ENCODE data around the gene FAM20C. TPM values are rescaled to one million over a fixed set of nuclear protein-coding genes. Genes with fewer than 3 reads are reported as not detected.

FAM20C gene
- total RNA-seq, 1 experiment from 2014 or later: 34.0 TPM

- no peak overlapping the region for H3K4me3 ChIP-seq (ENCODE audit: low read depth, low read length)
- Mint-ChIP-seq H3K36me3 (ENCODE audit: insufficient read depth, unreplicated experiment) (peaks cover 23% of the 10 kb centered on the region), H3K4me1 (ENCODE audit: low read depth, unreplicated experiment) (no peaks in the 10 kb centered on the region), H3K27ac (ENCODE audit: unreplicated experiment) (no peak overlapping the region), H3K4me3 (ENCODE audit: unreplicated experiment) (no peak overlapping the region), H3K9me3 (ENCODE audit: unreplicated experiment) (no peaks in the 10 kb centered on the region), H3K27me3 (ENCODE audit: insufficient read depth, unreplicated experiment) (no peaks in the 10 kb centered on the region)
- no peak for DNase-seq
- no peaks in the 10 kb centered on the region for H3K27me3 ChIP-seq (replicated peaks; ENCODE audit: control insufficient read depth, insufficient read depth, low read length)
- H3K4me1 ChIP-seq: no peaks in the 10 kb centered on the region
- TF ChIP-seq CTCF (IDR thresholded peaks at IDR 0.05; ENCODE audit: insufficient read depth in 1 of 2, low read depth in 1 of 2, low read length in 1 of 2, severe bottlenecking in 1 of 2, unreplicated experiment in 1 of 2): no peak
- CTCF ChIA-PET: interaction anchor here (0.6 kb wide), 1 partner anchor 1569 kb away, joined by 3 read pairs; no protein-coding TSS in a partner anchor
- H3K9me3 ChIP-seq: no peaks in the 10 kb centered on the region
- BruUV-seq (replicated peaks): no TSS peak
- peaks cover 2% of the 10 kb centered on the region; the same call in 1 of the 2 replicates for H3K36me3 ChIP-seq (ENCODE audit: control insufficient read depth, insufficient read depth, low read length)
- intact Hi-C loops (cut with micrococcal nuclease; ENCODE audit: unreplicated experiment): no loop called here
- POLR2A ChIA-PET: no interaction called here
Measured at GRCh38 chr7:209906-210305, 17.5 kb downstream of the FAM20C start.

- H3K4me1 ChIP-seq: no peaks in the 10 kb centered on the region
- Mint-ChIP-seq H3K27me3 (ENCODE audit: insufficient read depth, unreplicated experiment) (no peaks in the 10 kb centered on the region), H3K27ac (ENCODE audit: unreplicated experiment) (no peak overlapping the region), H3K9me3 (ENCODE audit: unreplicated experiment) (no peaks in the 10 kb centered on the region), H3K4me3 (ENCODE audit: unreplicated experiment) (no peak overlapping the region), H3K36me3 (ENCODE audit: insufficient read depth, unreplicated experiment) (peaks cover 20% of the 10 kb centered on the region), H3K4me1 (ENCODE audit: low read depth, unreplicated experiment) (no peaks in the 10 kb centered on the region)
- H3K36me3 ChIP-seq (ENCODE audit: control insufficient read depth, insufficient read depth, low read length): peaks cover 1% of the 10 kb centered on the region; the same call in 1 of the 2 replicates
- intact Hi-C loops (cut with micrococcal nuclease; ENCODE audit: unreplicated experiment): no loop called here
- H3K9me3 ChIP-seq: no peaks in the 10 kb centered on the region
- CTCF ChIA-PET: interaction anchor here (0.6 kb wide), 1 partner anchor 1568 kb away, joined by 3 read pairs; no protein-coding TSS in a partner anchor
- H3K4me3 ChIP-seq (ENCODE audit: low read depth, low read length): no peak overlapping the region
- no TSS peak for BruUV-seq (replicated peaks)
- no peaks in the 10 kb centered on the region for H3K27me3 ChIP-seq (replicated peaks; ENCODE audit: control insufficient read depth, insufficient read depth, low read length)
- POLR2A ChIA-PET: no interaction called here
- no peak for TF ChIP-seq CTCF (IDR thresholded peaks at IDR 0.05; ENCODE audit: insufficient read depth in 1 of 2, low read depth in 1 of 2, low read length in 1 of 2, severe bottlenecking in 1 of 2, unreplicated experiment in 1 of 2)
- no peak for DNase-seq
Measured at GRCh38 chr7:210401-210925, 18.1 kb downstream of the FAM20C start.

GRCh38 chr7:211033-211714 is 18.8 kb downstream of the FAM20C start:
- Mint-ChIP-seq H3K4me3 (ENCODE audit: unreplicated experiment) (no peak overlapping the region), H3K36me3 (ENCODE audit: insufficient read depth, unreplicated experiment) (peaks cover 16% of the 10 kb centered on the region), H3K27ac (ENCODE audit: unreplicated experiment) (no peak overlapping the region), H3K4me1 (ENCODE audit: low read depth, unreplicated experiment) (no peaks in the 10 kb centered on the region), H3K9me3 (ENCODE audit: unreplicated experiment) (no peaks in the 10 kb centered on the region), H3K27me3 (ENCODE audit: insufficient read depth, unreplicated experiment) (no peaks in the 10 kb centered on the region)
- DNase-seq: no peak
- intact Hi-C loops (cut with micrococcal nuclease; ENCODE audit: unreplicated experiment): no loop called here
- Histone ChIP-seq H3K27me3 (replicated peaks; ENCODE audit: control insufficient read depth, insufficient read depth, low read length) (no peaks in the 10 kb centered on the region), H3K36me3 (ENCODE audit: control insufficient read depth, insufficient read depth, low read length) (peaks cover 1% of the 10 kb centered on the region; the same call in 1 of the 2 replicates), H3K4me3 (ENCODE audit: low read depth, low read length) (no peak overlapping the region), H3K4me1 (no peaks in the 10 kb centered on the region), H3K9me3 (no peaks in the 10 kb centered on the region)
- BruUV-seq (replicated peaks): no TSS peak
- ChIA-PET CTCF (no interaction called here), POLR2A (no interaction called here)
- TF ChIP-seq CTCF (IDR thresholded peaks at IDR 0.05; ENCODE audit: insufficient read depth in 1 of 2, low read depth in 1 of 2, low read length in 1 of 2, severe bottlenecking in 1 of 2, unreplicated experiment in 1 of 2): no peak

All from Caco-2 (cell line).